ENCODE measurements around the gene GPI. TPM values are rescaled to one million over a fixed set of nuclear protein-coding genes. Genes with fewer than 3 reads are reported as not detected.
A peak's percentile ranks its signal among the peaks of the same experiment; 100 is the strongest.

GPI gene
- total RNA-seq, 1 experiment from 2014 or later, result 329 TPM

GRCh38 chr19:34350161-34350561 is 14.8 kb upstream of the GPI start:
- H3K27ac Mint-ChIP-seq (ENCODE audit: unreplicated experiment), result no peak overlapping the region
- intact Hi-C loops (cut with micrococcal nuclease; ENCODE audit: unreplicated experiment), result no loop called here
- H3K4me3 ChIP-seq (ENCODE audit: low read depth, low read length), result no peak overlapping the region
- H3K27me3 Mint-ChIP-seq (ENCODE audit: insufficient read depth, unreplicated experiment), result no peaks in the 10 kb centered on the region
- H3K4me1 ChIP-seq, result no peaks in the 10 kb centered on the region
- H3K36me3 ChIP-seq (ENCODE audit: control insufficient read depth, insufficient read depth, low read length), result peaks cover 5% of the 10 kb centered on the region; the same call in 1 of the 2 replicates
- H3K27me3 ChIP-seq (replicated peaks; ENCODE audit: control insufficient read depth, insufficient read depth, low read length), result no peaks in the 10 kb centered on the region
- H3K36me3 Mint-ChIP-seq (ENCODE audit: insufficient read depth, unreplicated experiment), result peaks cover 36% of the 10 kb centered on the region
- H3K4me3 Mint-ChIP-seq (ENCODE audit: unreplicated experiment), result no peak overlapping the region
- H3K9me3 ChIP-seq, result 0 out of 2 replicates have a peak, but pooled peaks cover 3% of the 10 kb centered on the region
- ChIA-PET POLR2A (no interaction called here), CTCF (no interaction called here)
- no peak for TF ChIP-seq CTCF (IDR thresholded peaks at IDR 0.05; ENCODE audit: insufficient read depth in 1 of 2, low read depth in 1 of 2, low read length in 1 of 2, severe bottlenecking in 1 of 2, unreplicated experiment in 1 of 2)
- no TSS peak for BruUV-seq (replicated peaks)
- no peak for DNase-seq
- no peaks in the 10 kb centered on the region for H3K4me1 Mint-ChIP-seq (ENCODE audit: low read depth, unreplicated experiment)
- H3K9me3 Mint-ChIP-seq (ENCODE audit: unreplicated experiment), result no peaks in the 10 kb centered on the region

- H3K27me3 ChIP-seq (replicated peaks; ENCODE audit: control insufficient read depth, insufficient read depth, low read length), result no peaks in the 10 kb centered on the region
- CTCF ChIA-PET, result interaction anchor here (0.7 kb wide), 1 partner anchor 944 kb away, joined by 3 read pairs; no protein-coding TSS in a partner anchor
Measured at GRCh38 chr19:34351382-34351826, 13.6 kb upstream of the GPI start.

GRCh38 chr19:34353546-34353945 is 11.4 kb upstream of the GPI start:
- no peak overlapping the region for H3K4me3 Mint-ChIP-seq (ENCODE audit: unreplicated experiment)
- no peak for TF ChIP-seq CTCF (IDR thresholded peaks at IDR 0.05; ENCODE audit: insufficient read depth in 1 of 2, low read depth in 1 of 2, low read length in 1 of 2, severe bottlenecking in 1 of 2, unreplicated experiment in 1 of 2)
- TSS peak; percentile 28 for BruUV-seq (replicated peaks)
- no peaks in the 10 kb centered on the region for H3K27me3 Mint-ChIP-seq (ENCODE audit: insufficient read depth, unreplicated experiment)
- H3K9me3 Mint-ChIP-seq (ENCODE audit: unreplicated experiment), result no peaks in the 10 kb centered on the region
- H3K4me1 Mint-ChIP-seq (ENCODE audit: low read depth, unreplicated experiment), result peaks cover 5% of the 10 kb centered on the region
- DNase-seq, result no peak
- no peak overlapping the region for H3K27ac Mint-ChIP-seq (ENCODE audit: unreplicated experiment)
- ChIA-PET POLR2A (no interaction called here), CTCF (no interaction called here)
- Histone ChIP-seq H3K36me3 (ENCODE audit: control insufficient read depth, insufficient read depth, low read length) (peaks cover 5% of the 10 kb centered on the region; the same call in 1 of the 2 replicates), H3K4me1 (peaks cover 4% of the 10 kb centered on the region), H3K4me3 (ENCODE audit: low read depth, low read length) (no peak overlapping the region), H3K27me3 (replicated peaks; ENCODE audit: control insufficient read depth, insufficient read depth, low read length) (no peaks in the 10 kb centered on the region), H3K9me3 (no peaks in the 10 kb centered on the region)
- peaks cover 31% of the 10 kb centered on the region for H3K36me3 Mint-ChIP-seq (ENCODE audit: insufficient read depth, unreplicated experiment)
- intact Hi-C loops (cut with micrococcal nuclease; ENCODE audit: unreplicated experiment), result no loop called here

More at GRCh38 chr19:34351382-34351826, 13.6 kb upstream of the GPI start:
- peaks cover 36% of the 10 kb centered on the region for H3K36me3 Mint-ChIP-seq (ENCODE audit: insufficient read depth, unreplicated experiment)
- no peak overlapping the region for H3K4me3 ChIP-seq (ENCODE audit: low read depth, low read length)
- POLR2A ChIA-PET, result no interaction called here
- peaks cover 5% of the 10 kb centered on the region; the same call in 1 of the 2 replicates for H3K36me3 ChIP-seq (ENCODE audit: control insufficient read depth, insufficient read depth, low read length)
- H3K9me3 Mint-ChIP-seq (ENCODE audit: unreplicated experiment), result no peaks in the 10 kb centered on the region
- no peaks in the 10 kb centered on the region for H3K27me3 Mint-ChIP-seq (ENCODE audit: insufficient read depth, unreplicated experiment)
- no peak overlapping the region for H3K4me3 Mint-ChIP-seq (ENCODE audit: unreplicated experiment)
- intact Hi-C loops (cut with micrococcal nuclease; ENCODE audit: unreplicated experiment), result no loop called here
- no peaks in the 10 kb centered on the region for H3K9me3 ChIP-seq
- DNase-seq, result no peak
- TF ChIP-seq CTCF (IDR thresholded peaks at IDR 0.05; ENCODE audit: insufficient read depth in 1 of 2, low read depth in 1 of 2, low read length in 1 of 2, severe bottlenecking in 1 of 2, unreplicated experiment in 1 of 2), result no peak
- BruUV-seq (replicated peaks), result no TSS peak
- H3K4me1 Mint-ChIP-seq (ENCODE audit: low read depth, unreplicated experiment), result no peaks in the 10 kb centered on the region
- no peaks in the 10 kb centered on the region for H3K4me1 ChIP-seq
- H3K27ac Mint-ChIP-seq (ENCODE audit: unreplicated experiment), result no peak overlapping the region
